AG10803 (cell line): ENCODE results near the gene RTEL1.
A peak's percentile ranks its signal among the peaks of the same experiment; 100 is the strongest.
"Not testable (repeated sequence)": the region's sequence is repeated elsewhere in the genome, so short reads cannot be mapped to it uniquely, and the experiment has no call there.

Experiments used
- DNase-seq: peaks from one replicate; pipeline ENCODE4 v3.0.0; 2010; ENCODE audit warnings: low read depth
- H3K4me3 ChIP-seq: 2 replicates; pipeline ENCODE4 v1.5.1; 2011; ENCODE audit warnings: mild to moderate bottlenecking, low read length, control low read depth
- CTCF ChIP-seq: conservative IDR thresholded peaks from 2 replicates; pipeline ENCODE4 v1.5.1; 2011; ENCODE audit warnings: mild to moderate bottlenecking, low read length, control low read depth, inconsistent platforms

Gene RTEL1

DNA sequence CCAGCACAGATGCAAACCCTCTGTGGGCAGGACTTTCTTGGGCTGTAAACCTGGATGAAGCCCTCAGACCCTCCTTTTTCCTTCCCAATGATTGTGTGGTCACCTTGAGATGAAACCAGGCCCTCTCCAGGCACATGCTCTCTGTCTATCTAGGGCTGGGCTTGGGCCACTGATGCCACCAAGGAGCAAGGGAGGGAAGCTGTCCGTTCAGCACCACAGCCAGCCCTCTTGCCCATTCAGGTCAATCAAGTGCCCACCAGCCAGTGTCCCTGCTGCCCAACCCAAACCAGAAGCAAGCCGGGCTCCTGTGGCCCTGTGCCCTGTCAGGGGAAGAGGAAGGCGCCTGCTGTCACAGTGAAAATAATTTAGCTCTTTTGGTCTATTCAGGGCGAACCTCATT is 12.9 kb upstream of the RTEL1 start:
- TF ChIP-seq CTCF: no peak
- no peak for DNase-seq
- no peak overlapping the region for H3K4me3 ChIP-seq

DNA sequence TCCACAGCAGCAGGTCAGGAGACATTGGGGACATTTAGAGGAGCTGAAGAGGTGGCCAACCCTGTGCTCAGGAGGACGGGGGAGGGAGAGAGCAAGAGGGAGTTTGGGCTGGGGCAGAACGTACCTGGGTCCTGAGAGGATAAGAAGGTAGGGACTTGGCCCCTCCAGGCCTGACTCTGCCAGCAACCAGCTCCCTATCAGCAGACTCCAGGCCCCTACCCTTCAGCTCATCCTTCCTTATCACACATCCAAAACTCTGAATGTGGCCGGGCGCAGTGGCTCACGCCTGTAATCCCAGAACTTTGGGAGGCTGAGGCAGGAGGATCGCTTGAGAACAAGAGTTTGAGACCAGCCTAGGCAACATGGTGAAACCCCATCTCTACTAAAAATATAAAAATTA is 9.9 kb upstream of the RTEL1 start:
- no peak for TF ChIP-seq CTCF
- no peak for DNase-seq

DNA sequence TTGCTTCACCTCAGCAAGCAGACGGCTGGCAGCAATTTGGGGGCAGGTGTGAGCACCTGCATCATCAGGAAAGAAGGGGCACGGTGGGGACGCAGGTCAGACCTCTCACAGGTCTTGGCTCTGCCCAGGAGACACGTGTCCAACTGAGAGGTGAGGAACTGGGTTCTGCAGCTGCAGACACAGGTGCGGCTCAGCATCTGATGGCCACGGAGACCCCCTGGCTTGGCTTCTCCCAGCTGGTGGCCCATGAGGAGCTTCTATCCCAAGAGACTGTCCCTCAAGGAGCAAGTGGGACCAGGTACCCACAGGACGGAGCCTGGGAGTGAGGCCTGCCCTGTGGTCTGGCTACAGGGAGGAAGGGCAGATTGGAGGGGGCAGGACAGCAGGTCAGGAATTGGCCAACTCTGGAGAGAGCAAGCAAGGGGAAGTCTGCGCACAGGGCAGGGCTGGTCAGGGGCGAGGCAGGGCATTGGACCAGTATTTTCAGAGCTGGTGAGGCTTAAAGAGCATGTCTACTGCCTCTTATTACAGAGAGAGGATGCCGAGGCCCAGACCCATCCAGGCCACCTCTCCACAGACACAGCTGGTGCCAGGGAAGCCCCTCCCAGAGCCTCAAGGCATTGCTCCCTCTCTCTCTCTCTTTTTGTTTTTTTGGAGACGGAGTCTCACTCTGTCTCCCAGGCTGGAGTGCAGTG is 9.1 kb upstream of the RTEL1 start:
- TF ChIP-seq CTCF: no peak
- no peak overlapping the region for H3K4me3 ChIP-seq

More for the DNA sequence above, 9.9 kb upstream of the RTEL1 start:
- no peak overlapping the region for H3K4me3 ChIP-seq

GRCh38 chr20:63650486-63650885 is 7.6 kb upstream of the RTEL1 start:
- DNase-seq, H3K4me3 ChIP-seq: not testable (repeated sequence)

More for the DNA sequence above, 9.1 kb upstream of the RTEL1 start:
- DNase-seq: no peak

DNA sequence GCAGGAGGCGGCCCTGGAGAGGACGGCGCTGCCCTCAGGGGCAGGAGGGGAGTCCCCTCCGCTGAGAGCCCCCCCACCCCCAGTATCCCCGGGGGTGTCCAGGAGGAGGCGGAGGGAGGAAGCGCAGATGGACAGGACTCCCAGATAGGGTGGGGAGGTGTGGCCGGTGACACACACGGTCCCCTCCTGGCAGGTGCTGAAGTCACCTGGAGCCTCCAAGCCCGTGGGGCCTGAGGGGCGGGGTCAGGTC is 6.2 kb upstream of the RTEL1 start:
- H3K4me3 ChIP-seq: peak overlapping the region; percentile 40
- TF ChIP-seq CTCF: no peak
- DNase-seq: no peak

- TF ChIP-seq CTCF: no peak
- H3K4me3 ChIP-seq: peak overlapping the region; percentile 52
- DNase-seq: no peak
Observed at GRCh38 chr20:63652192-63652980, 5.7 kb upstream of the RTEL1 start.

DNA sequence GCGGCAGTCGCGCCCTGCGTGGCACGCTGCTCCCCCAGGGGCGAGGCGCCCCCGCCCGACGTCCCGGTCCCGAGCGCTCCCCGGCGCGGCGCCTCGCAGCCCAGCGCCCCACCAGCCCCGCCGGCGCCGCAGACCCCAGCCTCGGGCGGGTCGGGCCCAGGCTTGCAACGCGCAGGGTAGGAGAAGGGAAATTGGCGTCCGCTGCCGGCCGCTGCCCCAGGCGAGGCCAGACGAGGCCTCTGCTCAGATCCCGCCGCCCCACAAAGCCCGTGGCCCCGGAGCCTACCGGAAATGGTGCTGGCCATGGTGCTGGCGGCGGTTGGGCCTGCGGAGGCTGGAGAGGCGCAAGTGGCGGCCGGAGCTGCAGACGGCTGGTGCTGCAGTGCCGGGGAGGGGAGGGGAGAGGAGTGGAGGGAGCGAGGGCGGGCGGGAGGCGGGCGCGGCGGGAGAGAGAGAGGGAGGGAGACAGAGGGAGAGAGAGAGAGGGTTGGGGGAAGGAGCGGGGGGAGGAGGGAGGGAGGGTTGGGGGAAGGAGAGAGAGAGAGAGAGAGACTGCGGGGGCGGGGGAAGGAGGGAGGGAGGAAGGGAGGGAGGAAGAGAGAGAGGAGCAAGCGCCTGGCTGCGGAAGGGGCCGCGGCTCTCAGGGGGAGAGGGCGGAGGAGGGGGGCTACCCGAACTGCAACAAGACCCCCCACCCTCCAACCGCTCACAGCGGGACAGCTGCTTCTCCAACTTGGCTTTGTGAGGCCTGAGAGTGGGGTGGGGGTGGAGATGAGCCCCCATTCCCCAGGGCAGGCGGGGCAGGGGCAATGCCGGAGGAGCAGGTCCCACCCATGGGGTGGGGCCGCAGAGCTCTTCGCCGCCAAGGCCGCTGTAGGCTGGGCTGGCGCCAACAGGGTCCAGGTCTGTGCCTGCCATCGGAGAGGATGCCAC is 4.8 kb upstream of the RTEL1 start, which contains the start of gene STMN3:
Gene STMN3 (minus strand): TSS at position 384 of the 933 bp plus-strand sequence. CDS start 79 bp downstream, at position 305.
- DNase-seq: peak; percentile 84
- H3K4me3 ChIP-seq: peak within 1 kb of the TSS; percentile 52

More for the DNA sequence above, 4.8 kb upstream of the RTEL1 start, which contains the start of gene STMN3:
- no peak for TF ChIP-seq CTCF
